K562 (cell line): ENCODE measurements around the gene LTBP1. TPM values are rescaled to one million over a fixed set of nuclear protein-coding genes. Genes with fewer than 3 reads are reported as not detected.

Experiments used
- ATF3 ChIP-seq, 2 experiments: fragments of 450-650 bp in 1 of 2; sonication (generic) in 1 of 2; formaldehyde crosslinking in 1 of 2; IDR thresholded peaks in 1 of 2; conservative IDR thresholded peaks in 1 of 2; 2 replicates each; pipeline versions ENCODE4 v1.6.1 to v1.8.1; 2016 to 2023; ENCODE audit warnings: mild to moderate bottlenecking in 2 of 2, moderate library complexity in 2 of 2, inconsistent platforms in 1 of 2, missing genetic modification reagents in 1 of 2
- E2F6 ChIP-seq, 2 experiments: IDR thresholded peaks; 2 replicates each; pipeline ENCODE4 v1.6.1; 2011; ENCODE audit warnings: borderline replicate concordance in 1 of 2, control low read depth in 1 of 2, low read depth in 1 of 2, low read length in 1 of 2, mild to moderate bottlenecking in 1 of 2, mixed read lengths in 1 of 2, moderate library complexity in 1 of 2; ENCODE audit not compliant: insufficient read depth in 1 of 2, insufficient read length in 1 of 2, poor library complexity in 1 of 2, severe bottlenecking in 1 of 2; ENCODE audit errors: extremely low read depth in 1 of 2
- FOSL1 ChIP-seq: fragments of 200-800 bp; sonication (Bioruptor generic); conservative IDR thresholded peaks from 2 replicates; pipeline ENCODE4 v1.6.1; 2016; ENCODE audit warnings: missing genetic modification characterization, missing compliant biosample characterization
- FOXM1 ChIP-seq, 2 experiments: fragments of 450-650 bp in 1 of 2; sonication (generic) in 1 of 2; formaldehyde crosslinking in 1 of 2; IDR thresholded peaks; 2 replicates each; pipeline versions ENCODE4 v1.6.1 to v1.9.0; 2017 to 2022; ENCODE audit warnings: low read depth in 2 of 2, mild to moderate bottlenecking in 2 of 2, missing genetic modification reagents in 1 of 2, moderate library complexity in 1 of 2
- HDAC2 ChIP-seq: fragments of 450-650 bp; IDR thresholded peaks from 2 replicates; pipeline ENCODE4 v1.6.1; 2016; ENCODE audit warnings: mild to moderate bottlenecking
- L3MBTL2 ChIP-seq: fragments of 450-650 bp; IDR thresholded peaks from 2 replicates; pipeline ENCODE4 v1.6.1; 2016; ENCODE audit warnings: mild to moderate bottlenecking, moderate library complexity
- MYC ChIP-seq, 2 experiments: fragments of 250-450 bp in 1 of 2; sonication (Bioruptor Pico) in 1 of 2; IDR thresholded peaks; 2 replicates each; pipeline versions ENCODE4 v1.5.1 to v1.6.1; 2012 to 2021; ENCODE audit warnings: low read depth in 2 of 2, borderline replicate concordance in 1 of 2, improper control_type of control experiment in 1 of 2, low read length in 1 of 2, mild to moderate bottlenecking in 1 of 2, moderate library complexity in 1 of 2
- SNIP1 ChIP-seq: fragments of 450-650 bp; IDR thresholded peaks from 2 replicates; pipeline ENCODE4 v1.7.1; 2017; ENCODE audit warnings: low read depth, mild to moderate bottlenecking
- SP1 ChIP-seq: sonication (generic); formaldehyde crosslinking; IDR thresholded peaks from 2 replicates; pipeline ENCODE4 v1.8.1; 2022; ENCODE audit warnings: mild to moderate bottlenecking, missing genetic modification reagents
- TBP ChIP-seq: optimal IDR thresholded peaks from 2 replicates; pipeline ENCODE3; 2011; ENCODE audit warnings: low read depth, low read length, improper control_type of control experiment
- TFAP4 ChIP-seq: sonication (generic); formaldehyde crosslinking; IDR thresholded peaks from 2 replicates; pipeline ENCODE4 v1.8.0; 2022; ENCODE audit warnings: missing genetic modification reagents, mild to moderate bottlenecking, moderate library complexity, borderline replicate concordance
- ZBTB12 ChIP-seq: fragments of 250-450 bp; sonication (Bioruptor Pico); IDR thresholded peaks from 2 replicates; pipeline ENCODE4 v1.4.0; 2020
- ZC3H4 ChIP-seq: sonication (generic); formaldehyde crosslinking; IDR thresholded peaks from 2 replicates; pipeline ENCODE4 v1.9.0; 2021; ENCODE audit warnings: missing genetic modification reagents, borderline replicate concordance
- ZNF12 ChIP-seq: sonication (generic); formaldehyde crosslinking; IDR thresholded peaks from 2 replicates; pipeline ENCODE4 v1.4.0; 2020; ENCODE audit warnings: mild to moderate bottlenecking, missing genetic modification reagents
- ZNF146 ChIP-seq: IDR thresholded peaks from one replicate; pipeline ENCODE4 v1.6.1; 2018; ENCODE audit warnings: missing compliant biosample characterization; ENCODE audit not compliant: unreplicated experiment
- ZNF639 ChIP-seq, 2 experiments: fragments of 200-800 bp in 1 of 2; sonication (Bioruptor generic) in 1 of 2; sonication (generic) in 1 of 2; formaldehyde crosslinking in 1 of 2; IDR thresholded peaks in 1 of 2; conservative IDR thresholded peaks in 1 of 2; 2 replicates each; pipeline versions ENCODE4 v1.5.0 to v1.6.1; 2016 to 2020; ENCODE audit warnings: missing compliant biosample characterization in 1 of 2, missing genetic modification characterization in 1 of 2, missing genetic modification reagents in 1 of 2
- ZNF766 ChIP-seq: fragments of 200-800 bp; sonication (Bioruptor generic); conservative IDR thresholded peaks from 2 replicates; pipeline ENCODE4 v1.6.1; 2016; ENCODE audit warnings: missing genetic modification characterization, missing compliant biosample characterization
- ZSCAN32 ChIP-seq: fragments of 450-650 bp; formaldehyde crosslinking; IDR thresholded peaks from 2 replicates; pipeline ENCODE4 v1.4.0; 2020; ENCODE audit warnings: mild to moderate bottlenecking, moderate library complexity
- polyA plus RNA-seq, 8 experiments: library from polyadenylated mRNA; depleted of rRNA in 4 of 8; stranded (reverse) in 5 of 8; unstranded in 3 of 8; fragments of >200 nt; fragmentation: Nextera tagmentation in 2 of 8; fragmentation: Illumina TruSeq in 1 of 8; extraction: Ambion mirVana in 2 of 8; extraction: Trizol in 1 of 8; gene quantifications; 2 replicates each; pipeline versions ENCODE4 v1.2.1 to v1.2.3, GENCODE V29; 2011 to 2014; ENCODE audit warnings: inconsistent platforms in 1 of 8, missing spikeins in 1 of 8
- total RNA-seq, 7 experiments: library from RNA; depleted of rRNA in 6 of 7; stranded (reverse); fragments of >200 nt in 6 of 7; fragmentation: Illumina TruSeq in 2 of 7; extraction: Trizol in 2 of 7; gene quantifications; 2 replicates each; pipeline versions ENCODE4 v1.2.1 to v1.2.3, GENCODE V29; 2011 to 2021; ENCODE audit warnings: low replicate concordance in 1 of 7

LTBP1 gene
- total and polyA plus RNA-seq, 9 of the 15 experiments (the other 6 are each of a cell fraction or from before 2014, with no cell fraction given): 3.6 to 16.4 (median 8.5) TPM

GRCh38 chr2:32946314-32947075 is at the start of gene LTBP1 (continued):
- peak; percentile 83 for TF ChIP-seq L3MBTL2
- 0 out of 2 replicates have a peak, but pooled peaks have one; percentile 7 for TF ChIP-seq FOSL1 (tag)
- TF ChIP-seq ZBTB12 (CRISPR knock-in tag): 0 out of 2 replicates have a peak, but pooled peaks have one; percentile 47
- TF ChIP-seq E2F6 (IDR thresholded peaks at IDR 0.05; ENCODE audit: borderline replicate concordance in 1 of 2, extremely low read depth in 1 of 2, insufficient read depth in 1 of 2, insufficient read length in 1 of 2, low read depth in 1 of 2, low read length in 1 of 2, poor library complexity in 1 of 2, severe bottlenecking in 1 of 2): peak; percentile 54 to 71
- no peak for TF ChIP-seq SNIP1
- TF ChIP-seq ATF3 (IDR thresholded peaks at IDR 0.05): peak; percentile 27; the same call in 1 of the 2 replicates
- 0 out of 2 replicates have a peak, but pooled peaks have one; percentile 49 for TF ChIP-seq ATF3 (CRISPR knock-in tag; conservative IDR thresholded peaks at IDR 0.05)
- no peak for TF ChIP-seq ZC3H4 (CRISPR knock-in tag)
- TF ChIP-seq SP1 (CRISPR knock-in tag): peak; percentile 66
- no peak for TF ChIP-seq ZNF766 (CRISPR knock-in tag)
- TF ChIP-seq ZNF146 (CRISPR knock-in tag): no peak
- TF ChIP-seq TFAP4 (CRISPR knock-in tag): peak; percentile 41; the same call in 1 of the 2 replicates
- TF ChIP-seq ZSCAN32 (CRISPR knock-in tag): 0 out of 2 replicates have a peak, but pooled peaks have one; percentile 32
- TF ChIP-seq TBP: peak; percentile 55
- TF ChIP-seq FOXM1 (IDR thresholded peaks at IDR 0.05; ENCODE audit: low read depth): peak; percentile 11; the same call in 1 of the 2 replicates
- TF ChIP-seq FOXM1 (CRISPR knock-in tag; IDR thresholded peaks at IDR 0.05; ENCODE audit: low read depth): no peak
- TF ChIP-seq ZNF12 (CRISPR knock-in tag): 0 out of 2 replicates have a peak, but pooled peaks have one; percentile 36
- peak; percentile 26; the same call in 1 of the 2 replicates for TF ChIP-seq MYC (IDR thresholded peaks at IDR 0.05; ENCODE audit: low read depth, low read length)
- no peak for TF ChIP-seq MYC (CRISPR knock-in tag; IDR thresholded peaks at IDR 0.05; ENCODE audit: borderline replicate concordance, low read depth)
- peak; percentile 74; the same call in 1 of the 2 replicates for TF ChIP-seq HDAC2
- TF ChIP-seq ZNF639 (CRISPR knock-in tag; conservative IDR thresholded peaks at IDR 0.05 in 1 of 2, IDR thresholded peaks at IDR 0.05 in 1 of 2): 0 out of 4 replicates have a peak, but pooled peaks of 1 of the 2 experiments have one; percentile 23
